Activated CD8-positive, alpha-beta memory T cell treated with anti-CD3 and anti-CD28 coated beads, Interleukin-2, amount 50 U/mL, for 24 hours (primary cell): ENCODE measurements around the gene C1QB.
"Not testable (repeated sequence)": the region's sequence is repeated elsewhere in the genome, so short reads cannot be mapped to it uniquely, and the experiment has no call there.

Experiments used
- DNase-seq: peaks from one replicate; pipeline ENCODE4 v3.0.0-alpha.2; 2020; ENCODE audit errors: extremely low read depth

C1QB gene

GRCh38 chr1:22665752-22666151 lies 12.7 kb downstream of the C1QB start:
- no peak for DNase-seq

- no peak for DNase-seq
Measured at GRCh38 chr1:22666412-22666811, 13.4 kb downstream of the C1QB start.

- DNase-seq: not testable (repeated sequence)
Measured at GRCh38 chr1:22668840-22669239, 15.8 kb downstream of the C1QB start.

GRCh38 chr1:22670352-22670975 lies 17.4 kb downstream of the C1QB start:
- DNase-seq: no peak

- no peak for DNase-seq
Measured at GRCh38 chr1:22671999-22672398, 19.0 kb downstream of the C1QB start.

GRCh38 chr1:22673486-22674409 lies 20.7 kb downstream of the C1QB start:
- DNase-seq: no peak

GRCh38 chr1:22674410-22674749 lies 21.3 kb downstream of the C1QB start:
- no peak for DNase-seq

GRCh38 chr1:22676151-22676550 lies 23.1 kb downstream of the C1QB start:
- DNase-seq: not testable (repeated sequence)

GRCh38 chr1:22676916-22677583 lies 24.0 kb downstream of the C1QB start:
- DNase-seq: no peak

GRCh38 chr1:22677931-22678896 lies 25.2 kb downstream of the C1QB start:
- no peak for DNase-seq

- no peak for DNase-seq
Measured at GRCh38 chr1:22680726-22681125, 27.7 kb downstream of the C1QB start.

- DNase-seq: no peak
Measured at GRCh38 chr1:22681556-22682276, 28.7 kb downstream of the C1QB start.

- no peak for DNase-seq
Measured at GRCh38 chr1:22683547-22683946, 30.5 kb downstream of the C1QB start.

- DNase-seq: no peak
Measured at GRCh38 chr1:22685591-22686059, 32.6 kb downstream of the C1QB start.

GRCh38 chr1:22687191-22687590 lies 34.2 kb downstream of the C1QB start:
- DNase-seq: no peak

GRCh38 chr1:22688466-22688865 lies 35.4 kb downstream of the C1QB start:
- no peak for DNase-seq

- no peak for DNase-seq
Measured at GRCh38 chr1:22689505-22689904, 36.5 kb downstream of the C1QB start.

GRCh38 chr1:22691031-22691753 lies 38.2 kb downstream of the C1QB start:
- DNase-seq: no peak

GRCh38 chr1:22694172-22694571 lies 41.1 kb downstream of the C1QB start:
- no peak for DNase-seq

- no peak for DNase-seq
Measured at GRCh38 chr1:22696610-22697009, 43.6 kb downstream of the C1QB start.
